Type B pancreatic cell (in vitro differentiated cells): ENCODE results near the gene POLR3G. TPM values are rescaled to one million over a fixed set of nuclear protein-coding genes. Genes with fewer than 3 reads are reported as not detected.

ENCODE experiments used
- DNase-seq: peaks from one replicate; pipeline ENCODE4 v3.0.0; 2021; ENCODE audit warnings: mixed read lengths; ENCODE audit not compliant: unreplicated experiment; ENCODE audit errors: extremely low spot score
- H3K27ac Mint-ChIP-seq: 2 replicates; pipeline ENCODE4 v1.8.0; 2021; ENCODE audit warnings: mild to moderate bottlenecking, mixed read lengths
- H3K27me3 Mint-ChIP-seq: 2 replicates; pipeline ENCODE4 v1.8.0; 2021; ENCODE audit warnings: mixed read lengths
- H3K36me3 Mint-ChIP-seq: 2 replicates; pipeline ENCODE4 v1.8.0; 2021; ENCODE audit warnings: mixed read lengths
- H3K4me1 Mint-ChIP-seq: one replicate; pipeline ENCODE4 v1.8.0; 2021; ENCODE audit warnings: mixed read lengths; ENCODE audit not compliant: unreplicated experiment
- H3K4me3 Mint-ChIP-seq: 2 replicates; pipeline ENCODE4 v1.8.0; 2021; ENCODE audit warnings: mild to moderate bottlenecking, mixed read lengths
- H3K9me3 Mint-ChIP-seq: 2 replicates; pipeline ENCODE4 v1.8.0; 2021; ENCODE audit warnings: mixed read lengths
- CTCF ChIP-seq: fragments of 200-600 bp; sonication (generic); conservative IDR thresholded peaks from 2 replicates; pipeline ENCODE4 v1.5.0; 2021; ENCODE audit warnings: antibody characterized with exemption, mild to moderate bottlenecking
- total RNA-seq: library from RNA; stranded (reverse); gene quantifications from 2 replicates; pipeline ENCODE4 v1.2.1, GENCODE V29; 2021; ENCODE audit warnings: low replicate concordance

Gene POLR3G
- total RNA-seq, 1 donor from 2014 or later = 2.4 TPM

- no peaks in the 10 kb centered on the region for H3K36me3 Mint-ChIP-seq
- no peak for DNase-seq
- H3K9me3 Mint-ChIP-seq = no peaks in the 10 kb centered on the region
- peaks cover 5% of the 10 kb centered on the region for H3K4me1 Mint-ChIP-seq
- TF ChIP-seq CTCF = no peak
- H3K4me3 Mint-ChIP-seq = no peak overlapping the region
- H3K27me3 Mint-ChIP-seq = peaks cover 39% of the 10 kb centered on the region
- no peak overlapping the region for H3K27ac Mint-ChIP-seq
Measured at GRCh38 chr5:90551376-90551775, 76.7 kb downstream of the POLR3G start.

- H3K27me3 Mint-ChIP-seq = peaks cover 62% of the 10 kb centered on the region
- H3K4me3 Mint-ChIP-seq = no peak overlapping the region
- no peak for DNase-seq
- no peak for TF ChIP-seq CTCF
- H3K9me3 Mint-ChIP-seq = no peaks in the 10 kb centered on the region
- no peaks in the 10 kb centered on the region for H3K4me1 Mint-ChIP-seq
- H3K27ac Mint-ChIP-seq = no peak overlapping the region
- no peaks in the 10 kb centered on the region for H3K36me3 Mint-ChIP-seq
Measured at GRCh38 chr5:90553711-90554110, 79.0 kb downstream of the POLR3G start.

- H3K4me3 Mint-ChIP-seq = no peak overlapping the region
- DNase-seq = no peak
- peaks cover 62% of the 10 kb centered on the region for H3K27me3 Mint-ChIP-seq
- H3K36me3 Mint-ChIP-seq = no peaks in the 10 kb centered on the region
- no peaks in the 10 kb centered on the region for H3K9me3 Mint-ChIP-seq
- H3K27ac Mint-ChIP-seq = no peak overlapping the region
- no peaks in the 10 kb centered on the region for H3K4me1 Mint-ChIP-seq
- no peak for TF ChIP-seq CTCF
Measured at GRCh38 chr5:90554358-90555006, 79.8 kb downstream of the POLR3G start.

- Mint-ChIP-seq H3K4me1 (no peaks in the 10 kb centered on the region), H3K36me3 (no peaks in the 10 kb centered on the region), H3K9me3 (no peaks in the 10 kb centered on the region), H3K27ac (no peak overlapping the region), H3K27me3 (peaks cover 62% of the 10 kb centered on the region), H3K4me3 (no peak overlapping the region)
- TF ChIP-seq CTCF = no peak
- no peak for DNase-seq
Measured at GRCh38 chr5:90555666-90556065, 81.0 kb downstream of the POLR3G start.

- no peak overlapping the region for H3K27ac Mint-ChIP-seq
- peaks cover 55% of the 10 kb centered on the region for H3K27me3 Mint-ChIP-seq
- no peaks in the 10 kb centered on the region for H3K36me3 Mint-ChIP-seq
- peak overlapping the region; percentile 98 for H3K4me3 Mint-ChIP-seq
- no peak for TF ChIP-seq CTCF
- peaks cover 4% of the 10 kb centered on the region for H3K4me1 Mint-ChIP-seq
- H3K9me3 Mint-ChIP-seq = no peaks in the 10 kb centered on the region
- DNase-seq = no peak
Measured at GRCh38 chr5:90557391-90557790, 82.7 kb downstream of the POLR3G start.

GRCh38 chr5:90557871-90558270 is 83.2 kb downstream of the POLR3G start:
- Mint-ChIP-seq H3K27me3 (peaks cover 50% of the 10 kb centered on the region), H3K4me1 (peaks cover 4% of the 10 kb centered on the region), H3K9me3 (no peaks in the 10 kb centered on the region), H3K27ac (peak overlapping the region; percentile 64), H3K36me3 (no peaks in the 10 kb centered on the region), H3K4me3 (peak overlapping the region; percentile 98)
- no peak for TF ChIP-seq CTCF
- DNase-seq = no peak
